Neural progenitor cell (in vitro differentiated cells): ENCODE measurements around the gene ITGB1.

Experiments
- EZH2 ChIP-seq: fragments of 200-600 bp; sonication (generic); IDR thresholded peaks from 2 replicates; pipeline ENCODE4 v1.6.1; 2017; ENCODE audit warnings: antibody characterized with exemption, mild to moderate bottlenecking, moderate library complexity
- EZH2phosphoT487 ChIP-seq: fragments of 200-600 bp; sonication (generic); IDR thresholded peaks from 2 replicates; pipeline ENCODE4 v1.6.1; 2017; ENCODE audit warnings: antibody characterized with exemption
- TF ChIP-seq, protein P1 (sequence below): fragments of 200-600 bp; sonication (generic); IDR thresholded peaks from 2 replicates; pipeline ENCODE4 v1.5.1; 2017; ENCODE audit warnings: antibody characterized with exemption, mild to moderate bottlenecking

DNA sequence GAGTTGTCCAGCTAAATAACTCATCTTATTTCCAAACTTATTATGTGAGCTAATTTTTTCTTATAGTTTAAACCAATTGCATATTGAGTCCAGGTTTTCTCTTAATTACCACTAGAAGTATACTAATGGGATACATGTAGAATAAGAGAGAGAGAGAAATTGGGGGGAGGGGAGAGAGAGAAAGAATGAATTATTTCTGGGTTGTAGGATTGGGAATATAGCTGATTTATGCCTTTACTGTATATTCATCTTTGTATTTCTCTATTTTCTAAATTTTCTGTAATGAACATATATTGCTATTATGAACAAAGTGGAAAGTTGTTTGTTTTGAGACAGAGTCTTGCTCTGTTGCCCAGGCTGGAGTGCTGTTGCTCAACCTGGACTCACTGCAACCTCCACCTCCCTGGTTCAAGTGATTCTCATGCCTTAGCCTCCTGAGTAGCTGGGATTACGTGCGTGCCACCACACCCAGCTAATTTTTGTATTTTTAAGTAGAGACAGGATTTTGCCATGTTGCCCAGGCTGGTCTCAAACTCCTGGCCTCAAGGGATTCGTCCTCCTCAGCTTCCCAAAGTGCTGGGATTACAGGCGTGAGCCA lies 26.1 kb upstream of the ITGB1 start:
- TF ChIP-seq, protein P1, sequence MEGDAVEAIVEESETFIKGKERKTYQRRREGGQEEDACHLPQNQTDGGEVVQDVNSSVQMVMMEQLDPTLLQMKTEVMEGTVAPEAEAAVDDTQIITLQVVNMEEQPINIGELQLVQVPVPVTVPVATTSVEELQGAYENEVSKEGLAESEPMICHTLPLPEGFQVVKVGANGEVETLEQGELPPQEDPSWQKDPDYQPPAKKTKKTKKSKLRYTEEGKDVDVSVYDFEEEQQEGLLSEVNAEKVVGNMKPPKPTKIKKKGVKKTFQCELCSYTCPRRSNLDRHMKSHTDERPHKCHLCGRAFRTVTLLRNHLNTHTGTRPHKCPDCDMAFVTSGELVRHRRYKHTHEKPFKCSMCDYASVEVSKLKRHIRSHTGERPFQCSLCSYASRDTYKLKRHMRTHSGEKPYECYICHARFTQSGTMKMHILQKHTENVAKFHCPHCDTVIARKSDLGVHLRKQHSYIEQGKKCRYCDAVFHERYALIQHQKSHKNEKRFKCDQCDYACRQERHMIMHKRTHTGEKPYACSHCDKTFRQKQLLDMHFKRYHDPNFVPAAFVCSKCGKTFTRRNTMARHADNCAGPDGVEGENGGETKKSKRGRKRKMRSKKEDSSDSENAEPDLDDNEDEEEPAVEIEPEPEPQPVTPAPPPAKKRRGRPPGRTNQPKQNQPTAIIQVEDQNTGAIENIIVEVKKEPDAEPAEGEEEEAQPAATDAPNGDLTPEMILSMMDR, result no peak
- TF ChIP-seq EZH2 (no peak), EZH2phosphoT487 (no peak)
